Mesodermal cell (in vitro differentiated cells): ENCODE data around the gene PARVA.
"Not testable (repeated sequence)": the region's sequence is repeated elsewhere in the genome, so short reads cannot be mapped to it uniquely, and the experiment has no call there.

Experiments used
- H3K27ac ChIP-seq: 2 replicates; pipeline ENCODE4 v1.7.0; 2013; ENCODE audit warnings: mild to moderate bottlenecking, low read depth, low read length, moderate library complexity; ENCODE audit not compliant: severe bottlenecking
- H3K36me3 ChIP-seq: 2 replicates; pipeline ENCODE4 v1.7.1; 2013; ENCODE audit warnings: mild to moderate bottlenecking, low read length, moderate library complexity; ENCODE audit not compliant: control insufficient read depth, insufficient read depth
- H3K4me1 ChIP-seq: one replicate; pipeline ENCODE4 v1.7.1; 2013; ENCODE audit warnings: mild to moderate bottlenecking, low read length; ENCODE audit not compliant: insufficient read depth, control insufficient read depth, poor library complexity, severe bottlenecking
- H3K4me3 ChIP-seq: 2 replicates; pipeline ENCODE4 v1.7.0; 2013; ENCODE audit warnings: low read length, control low read depth, mild to moderate bottlenecking; ENCODE audit not compliant: insufficient read depth, poor library complexity, severe bottlenecking; ENCODE audit errors: extremely low read depth
- H3K9me3 ChIP-seq: 2 replicates; pipeline ENCODE4 v1.7.1; 2013; ENCODE audit warnings: mild to moderate bottlenecking, low read length, moderate library complexity; ENCODE audit not compliant: control insufficient read depth
- WGBS, 2 experiments: methylation state at CpG; one replicate each; pipeline ENCODE4 v1.1.5; 2013; ENCODE audit warnings: missing lambda C conversion rate in 2 of 2; ENCODE audit not compliant: insufficient coverage in 2 of 2; 5-methylcytosine and 5-hydroxymethylcytosine counted together

Gene PARVA

DNA sequence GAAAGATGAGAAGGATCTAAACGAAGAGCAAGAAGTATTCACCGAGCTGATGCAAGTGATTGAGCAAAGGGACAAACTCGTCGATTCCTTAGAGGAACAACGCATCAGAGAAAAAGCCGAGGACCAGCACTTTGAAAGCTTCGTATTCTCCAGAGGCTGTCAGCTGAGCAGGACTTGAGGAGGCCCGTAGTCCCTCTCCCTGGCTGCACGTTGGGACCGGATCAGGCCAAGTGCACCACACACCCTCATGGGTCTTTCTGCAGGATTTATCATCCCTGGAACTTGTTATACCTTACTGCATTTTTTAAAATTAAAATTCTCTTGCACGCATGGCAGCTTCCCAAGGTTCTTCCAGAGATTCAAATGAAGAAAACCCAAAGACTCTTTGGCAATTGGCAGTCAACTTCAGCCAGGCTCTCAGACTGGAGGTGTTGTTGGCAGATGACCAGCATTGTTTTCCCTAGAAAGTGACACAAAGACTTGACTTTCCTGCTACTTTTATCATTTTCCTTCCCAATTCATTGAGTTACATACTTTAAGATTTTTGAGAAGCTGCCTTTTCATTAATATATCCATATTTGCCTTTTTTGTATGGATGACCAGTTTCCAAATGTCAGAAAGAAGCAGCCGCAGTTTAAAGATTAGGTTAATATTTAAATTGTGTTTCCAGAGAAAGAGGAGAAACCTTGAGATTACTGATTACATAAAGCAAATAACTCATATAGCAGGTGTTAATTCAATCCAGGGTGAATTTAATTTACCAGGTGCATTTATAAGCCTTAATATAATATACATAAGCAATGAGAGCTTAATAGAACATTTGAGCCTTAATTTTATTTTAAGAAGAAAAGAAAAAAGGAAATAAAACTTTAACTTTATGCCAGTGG, 18.8 kb upstream of the PARVA start:
- H3K9me3 ChIP-seq = no peaks in the 10 kb centered on the region
- H3K4me1 ChIP-seq = no peaks in the 10 kb centered on the region
- H3K36me3 ChIP-seq = no peaks in the 10 kb centered on the region
- 90 to 92% methylated on average over 11 of the region's 12 CpGs for WGBS, 2 experiments
- H3K4me3 ChIP-seq = no peak overlapping the region
- H3K27ac ChIP-seq = no peak overlapping the region

DNA sequence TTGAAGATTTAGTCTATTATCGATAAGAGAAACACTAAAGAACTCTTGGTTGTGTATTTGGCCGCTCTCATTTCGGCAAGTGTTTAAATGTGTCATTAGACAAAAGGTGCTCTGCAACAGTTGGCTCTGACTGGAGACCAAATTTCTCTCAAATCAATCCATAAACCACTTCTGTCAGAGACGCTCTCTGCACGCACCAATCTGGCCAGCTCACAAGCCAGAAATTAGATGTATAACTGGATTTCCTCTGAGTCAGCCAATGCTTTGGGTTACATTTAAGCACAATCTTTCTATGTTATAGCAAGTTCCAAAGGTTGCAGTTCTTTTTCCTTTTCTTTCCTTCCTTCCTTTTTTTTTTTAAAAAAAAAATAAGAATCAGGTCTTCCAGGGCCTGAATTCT, 17.6 kb upstream of the PARVA start:
- H3K4me3 ChIP-seq = no peak overlapping the region
- WGBS, 2 experiments = 98 to 100% methylated on average over 2 to 5 of the region's 5 CpGs
- H3K36me3 ChIP-seq = no peaks in the 10 kb centered on the region
- H3K4me1 ChIP-seq = no peaks in the 10 kb centered on the region
- H3K27ac ChIP-seq = no peak overlapping the region
- no peaks in the 10 kb centered on the region for H3K9me3 ChIP-seq

DNA sequence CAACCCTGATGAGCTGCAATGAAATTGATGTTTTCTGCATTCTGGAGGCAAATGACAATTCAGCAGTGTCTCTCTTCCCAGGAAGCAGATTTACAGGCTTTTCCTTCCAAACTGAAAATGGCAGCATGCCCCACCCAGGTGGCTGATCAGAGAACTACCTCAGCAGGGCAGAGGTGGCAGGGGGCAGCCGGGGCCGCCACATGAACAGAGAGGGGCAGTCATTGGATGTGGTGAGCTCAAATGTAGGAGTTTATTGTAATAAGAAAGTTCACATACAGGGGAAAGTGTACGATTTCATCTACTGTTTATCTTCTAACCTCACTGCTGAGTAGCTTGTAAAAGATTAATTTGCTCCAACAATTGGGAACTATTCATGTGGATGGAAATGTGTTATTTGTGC, 15.7 kb upstream of the PARVA start:
- 100% methylated on average over 1 to 2 of the region's 3 CpGs for WGBS, 2 experiments
- Histone ChIP-seq H3K4me3 (no peak overlapping the region), H3K27ac (no peak overlapping the region), H3K4me1 (peaks cover 7% of the 10 kb centered on the region), H3K36me3 (no peaks in the 10 kb centered on the region), H3K9me3 (no peaks in the 10 kb centered on the region)

DNA sequence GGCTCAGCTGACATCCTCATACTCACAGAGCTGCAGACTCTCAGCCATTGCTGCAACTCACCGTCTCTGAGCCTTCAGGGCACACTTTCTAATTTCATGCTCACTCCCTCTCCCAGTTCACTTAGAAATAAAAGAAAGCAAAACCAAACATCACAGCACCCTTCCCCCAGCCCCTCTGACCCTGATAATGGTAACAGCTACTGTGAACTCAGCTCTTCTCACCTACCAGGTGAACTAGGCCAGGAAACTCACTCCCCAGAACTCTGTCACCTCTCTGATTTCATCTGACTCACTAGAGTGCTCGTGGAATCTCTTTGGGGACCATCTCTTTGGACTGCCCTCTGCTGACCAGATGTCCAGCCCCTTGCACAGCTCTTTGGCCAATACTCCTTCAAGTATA, 14.5 kb upstream of the PARVA start:
- Histone ChIP-seq H3K27ac (no peak overlapping the region), H3K4me3 (no peak overlapping the region), H3K4me1 (peaks cover 7% of the 10 kb centered on the region), H3K9me3 (no peaks in the 10 kb centered on the region), H3K36me3 (no peaks in the 10 kb centered on the region)
- WGBS, 2 experiments = 37 to 82% methylated on average over 1 to 2 of the region's 2 CpGs

DNA sequence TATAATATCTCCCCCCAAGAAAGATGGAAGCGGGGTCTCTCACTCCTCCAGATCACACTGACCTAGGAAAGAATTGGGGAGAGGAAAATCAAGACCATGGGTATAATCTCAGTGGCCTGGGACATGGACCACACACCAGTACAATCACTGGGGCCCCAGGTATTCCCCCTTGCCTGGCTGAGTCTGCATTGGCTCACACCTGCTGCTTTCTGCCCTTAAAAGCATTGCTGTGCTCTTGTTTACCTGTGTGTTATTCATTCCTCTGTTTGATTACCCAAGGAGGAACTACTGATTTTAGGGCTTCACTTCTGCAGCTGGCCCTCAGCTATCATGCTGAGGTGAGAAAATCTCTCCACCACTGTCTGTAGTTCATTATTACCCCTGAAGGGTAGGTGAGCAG, 14.0 kb upstream of the PARVA start:
- no peak overlapping the region for H3K27ac ChIP-seq
- H3K9me3 ChIP-seq = no peaks in the 10 kb centered on the region
- no CpG with 5 or more reads among the region's 1 CpG for WGBS, 2 experiments
- no peak overlapping the region for H3K4me3 ChIP-seq
- H3K4me1 ChIP-seq = peaks cover 7% of the 10 kb centered on the region
- H3K36me3 ChIP-seq = no peaks in the 10 kb centered on the region

DNA sequence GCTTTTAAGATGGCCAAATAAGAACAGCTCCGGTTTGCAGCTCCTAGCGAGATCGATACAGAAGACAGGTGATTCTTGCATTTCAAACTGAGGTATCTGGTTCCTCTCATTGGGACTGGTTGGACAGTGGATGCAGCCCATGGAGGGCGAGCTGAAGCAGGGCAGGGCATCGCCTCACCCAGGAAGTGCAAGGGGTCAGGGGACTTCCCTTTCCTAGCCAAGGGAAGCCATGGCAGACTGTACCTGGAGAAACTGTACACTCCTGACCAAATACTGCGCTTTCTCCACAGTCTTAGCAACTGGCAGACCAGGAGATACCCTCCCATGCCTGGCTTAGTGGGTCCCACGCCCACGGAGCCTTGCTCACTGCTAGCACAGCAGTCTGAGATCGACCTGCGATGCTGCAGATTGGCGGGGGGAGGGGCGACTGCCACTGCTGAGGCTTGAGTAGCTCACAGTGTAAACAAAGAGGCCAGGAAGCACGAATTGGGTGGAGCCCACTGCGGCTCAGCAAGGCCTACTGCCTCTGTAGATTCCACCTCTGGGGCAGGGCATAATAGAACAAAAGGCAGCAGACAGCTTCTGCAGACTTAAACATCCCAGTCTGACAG, 11.3 kb upstream of the PARVA start:
- not testable (repeated sequence) for H3K27ac ChIP-seq, H3K4me1 ChIP-seq, H3K9me3 ChIP-seq, H3K4me3 ChIP-seq, H3K36me3 ChIP-seq
- 56 to 59% methylated on average over 11 to 12 of the region's 14 CpGs for WGBS, 2 experiments

DNA sequence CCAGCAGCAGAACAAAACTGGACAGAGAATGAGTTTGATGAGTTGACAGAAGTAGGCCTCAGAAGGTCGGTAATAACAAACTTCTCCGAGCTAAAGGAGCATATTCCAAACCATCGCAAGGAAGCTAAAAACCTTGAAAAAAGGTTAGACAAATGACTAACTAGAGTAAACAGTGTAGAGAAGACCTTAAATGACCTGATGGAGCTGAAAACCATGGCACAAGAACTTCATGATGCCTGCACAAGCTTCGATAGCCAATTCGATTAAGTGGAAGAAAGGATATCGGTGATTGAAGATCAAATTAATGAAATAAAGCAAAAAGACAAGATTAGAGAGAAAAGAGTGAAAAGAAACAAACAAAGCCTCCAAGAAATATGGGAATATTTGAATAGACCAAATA, 10.3 kb upstream of the PARVA start:
- H3K9me3 ChIP-seq, H3K4me1 ChIP-seq, H3K27ac ChIP-seq, H3K4me3 ChIP-seq, H3K36me3 ChIP-seq: not testable (repeated sequence)
- 92% methylated on average over 5 to 6 of the region's 6 CpGs for WGBS, 2 experiments

DNA sequence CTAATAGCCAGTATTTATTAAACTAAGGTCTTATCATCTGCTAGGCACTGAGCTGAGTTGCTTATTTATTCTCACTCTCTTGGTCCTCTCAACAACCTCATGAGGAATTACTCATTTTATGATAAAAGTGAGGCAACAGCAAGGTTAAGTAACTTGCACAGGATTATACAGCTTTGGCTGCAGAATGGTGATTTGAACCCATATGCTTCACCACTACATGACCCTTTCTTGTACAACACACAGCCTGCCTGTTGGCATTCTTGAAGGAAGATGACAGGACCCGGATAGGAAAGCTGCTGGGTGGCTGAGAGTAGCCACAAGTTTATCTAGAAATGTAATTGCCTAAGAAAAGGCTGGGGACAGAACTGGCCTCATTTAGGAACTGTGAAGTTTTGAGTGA, 5.3 kb upstream of the PARVA start:
- Histone ChIP-seq H3K9me3 (peaks cover 8% of the 10 kb centered on the region), H3K36me3 (no peaks in the 10 kb centered on the region), H3K4me1 (peaks cover 9% of the 10 kb centered on the region), H3K4me3 (no peak overlapping the region), H3K27ac (no peak overlapping the region)
- WGBS, 2 experiments = 29% methylated on average over 1 of the region's 1 CpG; no CpG with 5 or more reads in 1 of the 2 experiments

DNA sequence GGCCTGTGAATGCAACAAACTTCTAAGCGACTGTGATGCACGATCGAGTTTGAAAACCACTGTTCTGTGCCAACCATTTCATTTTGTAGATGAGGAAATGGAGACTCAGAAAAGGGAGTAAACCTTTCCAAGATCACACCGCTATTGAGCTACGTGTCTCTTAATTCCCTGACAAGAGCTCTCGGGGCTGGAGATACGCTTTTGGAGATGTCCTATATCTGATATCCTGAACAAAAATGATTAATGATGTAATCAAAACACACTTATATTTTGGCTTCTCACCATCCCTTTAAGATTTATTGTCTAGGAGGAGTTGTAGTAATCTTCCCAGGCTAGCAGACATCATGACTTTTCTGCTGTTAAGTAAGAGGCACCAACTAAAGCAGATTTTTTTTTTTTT, 1.7 kb upstream of the PARVA start:
- 93 to 100% methylated on average over 2 to 3 of the region's 7 CpGs for WGBS, 2 experiments

DNA sequence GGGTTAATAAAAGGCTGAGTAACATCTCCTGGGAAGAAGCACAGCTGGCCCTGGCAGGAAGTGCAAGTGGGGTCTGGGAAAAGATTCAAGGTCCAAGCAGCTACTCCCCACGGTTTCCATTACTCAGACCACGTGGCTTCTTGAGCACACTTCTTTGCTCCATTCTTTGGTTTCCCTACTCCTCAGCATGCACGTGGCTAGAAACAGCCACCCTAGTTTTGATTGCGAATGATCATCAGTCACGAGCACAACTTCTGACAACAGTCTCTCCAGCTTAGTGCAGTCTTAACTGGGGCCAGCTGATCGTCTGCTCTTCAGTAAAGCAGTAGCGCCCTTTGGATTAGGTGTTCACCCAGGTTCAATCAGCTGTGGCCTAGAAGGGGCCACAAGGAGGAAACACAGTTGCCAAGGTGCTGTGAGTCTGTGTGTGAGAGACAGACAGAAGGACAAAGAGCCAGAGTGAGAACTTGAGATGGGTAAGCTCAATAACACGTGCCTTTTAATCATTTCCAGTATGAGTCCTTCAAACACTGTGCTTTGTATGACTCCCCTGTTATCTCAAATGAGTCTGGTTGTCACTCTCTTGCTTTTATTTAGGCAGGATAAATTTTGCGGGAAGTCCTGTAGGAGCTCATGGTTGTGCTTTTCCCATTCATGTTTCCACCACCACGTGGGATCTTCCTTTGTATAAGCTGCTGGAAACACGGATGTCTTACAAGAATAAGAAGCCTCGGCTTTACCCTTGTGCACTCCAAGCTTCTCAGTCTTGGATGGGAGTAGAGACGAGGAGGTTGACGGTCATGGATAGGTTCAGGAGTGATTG, 901 bp upstream of the PARVA start:
- Histone ChIP-seq H3K36me3 (peaks cover 26% of the 10 kb centered on the region), H3K9me3 (peaks cover 8% of the 10 kb centered on the region), H3K27ac (peak overlapping the region; percentile 99), H3K4me1 (peaks cover 11% of the 10 kb centered on the region), H3K4me3 (peak overlapping the region; percentile 52)
- WGBS, 2 experiments = 62 to 67% methylated on average over 14 of the region's 14 CpGs

More for the DNA sequence above, 1.7 kb upstream of the PARVA start:
- Histone ChIP-seq H3K36me3 (peaks cover 19% of the 10 kb centered on the region), H3K27ac (no peak overlapping the region), H3K4me3 (no peak overlapping the region), H3K9me3 (peaks cover 8% of the 10 kb centered on the region), H3K4me1 (peaks cover 11% of the 10 kb centered on the region)
